KMS-11 (cell line): Measurements from ENCODE around the gene TNIP1.

Experiments used
- H2AFZ ChIP-seq: fragments of 200-600 bp; sonication (generic); 2 replicates; pipeline ENCODE4 v1.6.1; 2016; ENCODE audit warnings: antibody characterized with exemption, mixed run types, low read depth
- H3K27ac ChIP-seq: fragments of 200-600 bp; sonication (generic); 2 replicates; pipeline ENCODE4 v1.6.1; 2016; ENCODE audit warnings: mild to moderate bottlenecking, mixed run types
- H3K27me3 ChIP-seq: fragments of 200-600 bp; sonication (generic); 2 replicates; pipeline ENCODE4 v1.6.1; 2017; ENCODE audit warnings: mild to moderate bottlenecking, low read depth, mixed run types, moderate library complexity; ENCODE audit not compliant: insufficient read depth
- H3K36me3 ChIP-seq: fragments of 200-600 bp; sonication (generic); 2 replicates; pipeline ENCODE4 v1.6.1; 2017; ENCODE audit warnings: mild to moderate bottlenecking, mixed run types; ENCODE audit not compliant: insufficient read depth
- H3K4me1 ChIP-seq: fragments of 200-600 bp; sonication (generic); 2 replicates; pipeline ENCODE4 v1.6.1; 2016; ENCODE audit warnings: mild to moderate bottlenecking, low read depth, mixed run types; ENCODE audit not compliant: poor library complexity, severe bottlenecking
- H3K4me2 ChIP-seq: fragments of 200-600 bp; sonication (generic); 2 replicates; pipeline ENCODE4 v1.7.0; 2016; ENCODE audit warnings: mild to moderate bottlenecking, mixed run types
- H3K4me3 ChIP-seq: fragments of 200-600 bp; sonication (generic); IDR thresholded peaks from 2 replicates; pipeline ENCODE4 v1.6.1; 2017; ENCODE audit warnings: low read depth, low read length, mixed read lengths; ENCODE audit not compliant: insufficient read depth
- H3K79me2 ChIP-seq: fragments of 200-600 bp; sonication (generic); 2 replicates; pipeline ENCODE4 v1.6.1; 2016; ENCODE audit warnings: low read depth, mixed run types; ENCODE audit not compliant: insufficient read depth
- H3K9ac ChIP-seq: fragments of 200-600 bp; sonication (generic); 2 replicates; pipeline ENCODE4 v1.6.1; 2016; ENCODE audit warnings: mild to moderate bottlenecking, mixed run types
- H4K20me1 ChIP-seq: fragments of 200-600 bp; sonication (generic); 2 replicates; pipeline ENCODE4 v1.6.1; 2016; ENCODE audit warnings: mild to moderate bottlenecking, mixed run types; ENCODE audit not compliant: insufficient read depth
- CTCF ChIP-seq: fragments of 200-600 bp; sonication (generic); conservative IDR thresholded peaks from 2 replicates; pipeline ENCODE4 v1.6.1; 2017; ENCODE audit warnings: low read depth, mild to moderate bottlenecking, antibody characterized with exemption, low read length, moderate library complexity, mixed read lengths

TNIP1 gene

GRCh38 chr5:151040211-151040747, 40.6 kb downstream of the TNIP1 start:
- Histone ChIP-seq H3K27me3 (no peaks in the 10 kb centered on the region), H3K79me2 (no peaks in the 10 kb centered on the region), H3K4me2 (no peak overlapping the region), H3K27ac (no peak overlapping the region), H3K4me3 (no peak overlapping the region), H4K20me1 (no peaks in the 10 kb centered on the region), H3K4me1 (no peaks in the 10 kb centered on the region), H3K36me3 (no peaks in the 10 kb centered on the region; the same call in 1 of the 2 replicates), H2AFZ (no peak overlapping the region), H3K9ac (no peak overlapping the region)
- TF ChIP-seq CTCF: no peak

- Histone ChIP-seq H3K4me3 (no peak overlapping the region), H3K4me1 (no peaks in the 10 kb centered on the region), H4K20me1 (no peaks in the 10 kb centered on the region), H3K36me3 (no peaks in the 10 kb centered on the region; the same call in 1 of the 2 replicates), H3K79me2 (no peaks in the 10 kb centered on the region), H3K27ac (no peak overlapping the region), H3K4me2 (no peak overlapping the region), H3K9ac (no peak overlapping the region), H2AFZ (no peak overlapping the region), H3K27me3 (no peaks in the 10 kb centered on the region)
- TF ChIP-seq CTCF: no peak
Measured at GRCh38 chr5:151039665-151040064, 41.2 kb downstream of the TNIP1 start.

- H3K79me2 ChIP-seq: no peaks in the 10 kb centered on the region
- TF ChIP-seq CTCF: no peak
- H3K4me2 ChIP-seq: no peak overlapping the region
- H3K4me1 ChIP-seq: no peaks in the 10 kb centered on the region
- no peak overlapping the region for H3K27ac ChIP-seq
- no peaks in the 10 kb centered on the region for H3K27me3 ChIP-seq
- H3K36me3 ChIP-seq: no peaks in the 10 kb centered on the region; the same call in 1 of the 2 replicates
- no peak overlapping the region for H2AFZ ChIP-seq
- no peak overlapping the region for H3K9ac ChIP-seq
- H4K20me1 ChIP-seq: no peaks in the 10 kb centered on the region
- no peak overlapping the region for H3K4me3 ChIP-seq
Measured at GRCh38 chr5:151038801-151039238, 42.0 kb downstream of the TNIP1 start.

- H3K27ac ChIP-seq: no peak overlapping the region
Measured at GRCh38 chr5:151038412-151038745, 42.5 kb downstream of the TNIP1 start.

More at GRCh38 chr5:151038412-151038745, 42.5 kb downstream of the TNIP1 start:
- no peaks in the 10 kb centered on the region; the same call in 1 of the 2 replicates for H3K36me3 ChIP-seq
- no peaks in the 10 kb centered on the region for H4K20me1 ChIP-seq
- H3K4me3 ChIP-seq: no peak overlapping the region
- H3K79me2 ChIP-seq: no peaks in the 10 kb centered on the region
- H3K9ac ChIP-seq: no peak overlapping the region
- no peaks in the 10 kb centered on the region for H3K27me3 ChIP-seq
- no peak overlapping the region for H3K4me2 ChIP-seq
- no peaks in the 10 kb centered on the region for H3K4me1 ChIP-seq
- no peak overlapping the region for H2AFZ ChIP-seq
- TF ChIP-seq CTCF: no peak
